HCT116 (cell line): ENCODE data around the gene COL15A1. TPM values are rescaled to one million over a fixed set of nuclear protein-coding genes. Genes with fewer than 3 reads are reported as not detected.

Source experiments
- ATAC-seq: fragments of 200-7000 bp; cut with Tn5 transposase; 2 replicates; pipeline ENCODE4 v1.9.1; 2020; ENCODE audit warnings: mild to moderate bottlenecking, moderate library complexity
- BruUV-seq: library from RNA; stranded (reverse); fragments of 400-500 nt; replicated peaks from 2 replicates; lab custom pipeline; 2021; lab: Mats Ljungman, UMichigan
- CTCF ChIA-PET: fragments of 300-600 bp; sonication (Branson Sonifier 250); formaldehyde crosslinking; loops from one replicate; lab custom pipeline; 2021; ENCODE audit warnings: antibody characterized with exemption; lab: Charles Lee
- POLR2A ChIA-PET: fragments of 300-600, 350-600 bp; sonication (Branson Sonifier 250); formaldehyde crosslinking; loops from one replicate; lab custom pipeline; 2021; ENCODE audit warnings: antibody characterized with exemption; lab: Charles Lee
- RAD21 ChIA-PET, 2 experiments: fragments of 300-600 bp; sonication (Branson Sonifier 250); formaldehyde crosslinking; loops; one replicate each; lab custom pipeline; 2023; ENCODE audit warnings: low total read pairs in 2 of 2; ENCODE audit not compliant: uncharacterized antibody in 2 of 2, unreplicated experiment in 2 of 2, low non-redundant PET in 1 of 2; lab: Charles Lee
- DNase-seq: peaks from one replicate; pipeline ENCODE4 v3.0.0-alpha.2; 2010; ENCODE audit warnings: low read depth, low spot score
- H2AFZ ChIP-seq: fragments of 200-600 bp; shearing (Covaris generic), sonication (generic); 2 replicates; pipeline ENCODE4 v1.6.1; 2017; ENCODE audit warnings: low read depth, mixed run types, mixed read lengths, antibody characterized with exemption, low read length; ENCODE audit not compliant: poor library complexity, severe bottlenecking
- H3K27ac ChIP-seq: 2 replicates; pipeline ENCODE4 v1.5.1; 2012; ENCODE audit warnings: low read depth, low read length
- H3K27me3 ChIP-seq: fragments of 200-600 bp; sonication (generic); 2 replicates; pipeline ENCODE4 v1.6.1; 2016; ENCODE audit warnings: mixed run types, low read length, mixed read lengths; ENCODE audit not compliant: insufficient read depth
- H3K36me3 ChIP-seq, 2 experiments: fragments of 200-500 bp in 1 of 2; fragments of 200-600 bp in 1 of 2; sonication (Bioruptor generic) in 1 of 2; sonication (generic) in 1 of 2; 2 replicates each; pipeline versions ENCODE4 v1.5.1 to v1.6.1; 2014 to 2016; ENCODE audit warnings: low read length in 2 of 2, inconsistent platforms in 1 of 2, mixed read lengths in 1 of 2, mixed run types in 1 of 2; ENCODE audit not compliant: insufficient read depth in 2 of 2, control insufficient read depth in 1 of 2
- H3K4me1 ChIP-seq, 2 experiments: fragments of 200-600 bp in 1 of 2; sonication (generic) in 1 of 2; 2 replicates each; pipeline versions ENCODE4 v1.5.1 to v1.6.1; 2012 to 2017; ENCODE audit warnings: low read length in 2 of 2, inconsistent platforms in 1 of 2, mild to moderate bottlenecking in 1 of 2, mixed read lengths in 1 of 2, mixed run types in 1 of 2, moderate library complexity in 1 of 2; ENCODE audit not compliant: insufficient read depth in 2 of 2, control insufficient read depth in 1 of 2
- H3K4me2 ChIP-seq: fragments of 200-600 bp; sonication (generic); 2 replicates; pipeline ENCODE4 v1.6.1; 2017; ENCODE audit warnings: mixed run types, low read length, mixed read lengths
- H3K4me3 ChIP-seq, 2 experiments: fragments of 200-600 bp in 1 of 2; sonication (generic) in 1 of 2; replicated peaks in 1 of 2; 2 replicates each; pipeline ENCODE4 v1.5.1; 2011 to 2016; ENCODE audit warnings: low read length in 2 of 2, control low read depth in 1 of 2, low read depth in 1 of 2, mild to moderate bottlenecking in 1 of 2, mixed read lengths in 1 of 2, mixed run types in 1 of 2
- H3K79me2 ChIP-seq: fragments of 200-600 bp; sonication (generic); 2 replicates; pipeline ENCODE4 v1.6.1; 2017; ENCODE audit warnings: mild to moderate bottlenecking, mixed run types, low read length, moderate library complexity, mixed read lengths; ENCODE audit not compliant: insufficient read depth
- H3K9ac ChIP-seq: fragments of 200-600 bp; sonication (generic); 2 replicates; pipeline ENCODE4 v1.6.1; 2016; ENCODE audit warnings: low read length, mixed read lengths
- H3K9me2 ChIP-seq: fragments of 200-600 bp; sonication (generic), shearing (Covaris generic); 2 replicates; pipeline ENCODE4 v1.6.1; 2017; ENCODE audit warnings: mixed run types, mild to moderate bottlenecking, moderate library complexity; ENCODE audit not compliant: insufficient read depth
- H3K9me3 ChIP-seq, 2 experiments: fragments of 200-500 bp in 1 of 2; fragments of 200-600 bp in 1 of 2; sonication (Bioruptor generic) in 1 of 2; sonication (generic) in 1 of 2; 2 replicates each; pipeline ENCODE4 v1.6.1; 2014 to 2017; ENCODE audit warnings: low read length in 2 of 2, mixed read lengths in 2 of 2, inconsistent platforms in 1 of 2, low read depth in 1 of 2, mild to moderate bottlenecking in 1 of 2, mixed run types in 1 of 2, moderate library complexity in 1 of 2; ENCODE audit not compliant: control insufficient read depth in 1 of 2, insufficient read depth in 1 of 2
- H4K20me1 ChIP-seq: fragments of 200-600 bp; sonication (generic), shearing (Covaris generic); 2 replicates; pipeline ENCODE4 v1.6.1; 2017; ENCODE audit warnings: mixed run types, mild to moderate bottlenecking, moderate library complexity; ENCODE audit not compliant: insufficient read depth
- CBX3 ChIP-seq: IDR thresholded peaks from 2 replicates; pipeline ENCODE4 v1.6.1; 2012; ENCODE audit warnings: low read depth
- CTCF ChIP-seq, 3 experiments: fragments of 200-600 bp in 1 of 3; sonication (generic) in 1 of 3; IDR thresholded peaks in 2 of 3; conservative IDR thresholded peaks in 1 of 3; 2 replicates each; pipeline ENCODE4 v1.5.1; 2012 to 2017; ENCODE audit warnings: low read depth in 2 of 3, low read length in 2 of 3, antibody characterized with exemption in 1 of 3, borderline replicate concordance in 1 of 3, control low read depth in 1 of 3, mild to moderate bottlenecking in 1 of 3, mixed read lengths in 1 of 3, mixed run types in 1 of 3, moderate library complexity in 1 of 3; ENCODE audit not compliant: insufficient read depth in 1 of 3
- EZH2 ChIP-seq: fragments of 200-600 bp; sonication (generic); IDR thresholded peaks from 2 replicates; pipeline ENCODE4 v1.6.1; 2017; ENCODE audit warnings: antibody characterized with exemption, mixed run types
- JUND ChIP-seq: IDR thresholded peaks from 2 replicates; pipeline ENCODE4 v1.6.1; 2012
- MAX ChIP-seq: IDR thresholded peaks from 2 replicates; pipeline ENCODE4 v1.6.1; 2012
- RAD21 ChIP-seq: IDR thresholded peaks from 2 replicates; pipeline ENCODE4 v1.6.1; 2012; ENCODE audit warnings: low read depth, mild to moderate bottlenecking
- SIN3A ChIP-seq: IDR thresholded peaks from 2 replicates; pipeline ENCODE4 v1.6.1; 2012; ENCODE audit warnings: low read depth
- SP1 ChIP-seq: IDR thresholded peaks from 2 replicates; pipeline ENCODE4 v1.6.1; 2012; ENCODE audit warnings: low read depth
- YY1 ChIP-seq: IDR thresholded peaks from 2 replicates; pipeline ENCODE4 v1.6.1; 2011; ENCODE audit warnings: low read length, low read depth, moderate library complexity, mild to moderate bottlenecking; ENCODE audit not compliant: insufficient replicate concordance; ENCODE audit errors: extremely low read depth
- intact Hi-C: fragments of 100-400 bp; cut with micrococcal nuclease; formaldehyde crosslinking; loops from 2 replicates; pipeline ENCODE4 v1.10.0; 2022
- total RNA-seq: library from RNA; stranded (reverse); gene quantifications from one replicate; pipeline ENCODE4 v1.2.1, GENCODE V29; 2021; ENCODE audit not compliant: unreplicated experiment

The COL15A1 gene
- total RNA-seq, 1 experiment from 2014 or later: 0.15 TPM

- BruUV-seq: no TSS peak
- no peak overlapping the region for H3K4me2 ChIP-seq
- intact Hi-C loops: no loop called here
These were observed 116.9 kb downstream of the COL15A1 start for GRCh38 chr9:99060621-99061020.

More at GRCh38 chr9:99060621-99061020, 116.9 kb downstream of the COL15A1 start:
- H3K4me3 ChIP-seq: no peak overlapping the region
- RAD21 ChIA-PET: no interaction called here
- TF ChIP-seq RAD21 (no peak), CTCF (IDR thresholded peaks at IDR 0.05 in 2 of 3, conservative IDR thresholded peaks at IDR 0.05 in 1 of 3; ENCODE audit: borderline replicate concordance in 1 of 3, insufficient read depth in 1 of 3, low read depth in 2 of 3, low read length in 2 of 3) (no peak), MAX (no peak), EZH2 (no peak), SP1 (no peak), SIN3A (no peak), CBX3 (no peak), JUND (no peak), YY1 (no peak)
- POLR2A ChIA-PET: no interaction called here
- H3K4me1 ChIP-seq: peaks cover 0 to 2% of the 10 kb centered on the region in 2 experiments; a peak in 1 of 4 replicates
- no peaks in the 10 kb centered on the region for H3K36me3 ChIP-seq
- ATAC-seq (no peak), DNase-seq (no peak)
- H3K79me2 ChIP-seq: no peaks in the 10 kb centered on the region
- H3K9me2 ChIP-seq: no peaks in the 10 kb centered on the region
- H3K9me3 ChIP-seq: no peaks in the 10 kb centered on the region
- peaks cover 20% of the 10 kb centered on the region for H3K27me3 ChIP-seq
- H4K20me1 ChIP-seq: no peaks in the 10 kb centered on the region
- H3K9ac ChIP-seq: no peak overlapping the region
- CTCF ChIA-PET: no interaction called here
- no peak overlapping the region for H2AFZ ChIP-seq
- no peak overlapping the region for H3K27ac ChIP-seq
